ENCODE results near the gene MGAT5B.

- no peak for TF ChIP-seq CTCF (IDR thresholded peaks at IDR 0.05)
- TF ChIP-seq POLR2A (IDR thresholded peaks at IDR 0.05), result no peak
These were observed 13.2 kb downstream of the MGAT5B start for GRCh38 chr17:76881408-76881807.
